ENCODE measurements around the gene MGMT. TPM values are rescaled to one million over a fixed set of nuclear protein-coding genes. Genes with fewer than 3 reads are reported as not detected.
A peak's percentile ranks its signal among the peaks of the same experiment; 100 is the strongest.

The MGMT gene
- polyA plus RNA-seq, 3 donors = 9.5 to 23.5 (median 17.5) TPM

DNA sequence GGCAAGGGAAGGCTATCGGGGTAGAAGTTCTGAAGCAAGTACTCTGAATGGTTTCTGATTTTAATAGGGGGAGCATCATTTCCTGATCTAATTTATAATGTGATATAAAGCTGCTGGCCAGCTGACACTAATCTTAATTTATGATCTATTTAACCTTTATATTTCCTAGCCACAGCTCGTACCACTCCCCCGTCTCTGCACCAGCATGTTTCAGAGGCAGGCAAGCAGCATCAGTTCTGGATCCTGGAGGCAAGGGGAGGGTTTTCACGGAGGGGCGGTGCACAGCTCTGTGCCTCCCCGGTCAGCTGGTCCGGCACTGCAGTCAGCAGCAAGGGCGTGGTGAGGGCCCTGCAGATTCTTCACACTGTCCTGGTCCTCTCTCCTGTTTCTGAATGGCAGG is 30.0 kb downstream of the MGMT start:
- Mint-ChIP-seq H3K4me3 (no peak overlapping the region), H3K9me3 (peaks cover 20 to 47% (median 36%) of the 10 kb centered on the region in 7 donors), H3K36me3 (peaks cover 6 to 16% of the 10 kb centered on the region in 2 donors), H3K4me1 (no peaks in the 10 kb centered on the region), H3K27ac (peak overlapping the region in 1 of 7 donors; percentile 26), H3K27me3 (ENCODE audit: low read depth in 3 of 3) (peaks cover 0 to 3% (median 1%) of the 10 kb centered on the region in 3 donors)
- no peak for DNase-seq
- intact Hi-C loops (cut with micrococcal nuclease) = no loop called here
- no peaks in the 10 kb centered on the region for H4K20me1 ChIP-seq (ENCODE audit: insufficient read depth, low read length)
- WGBS (ENCODE audit: insufficient coverage) = 98% methylated on average over 5 of the region's 8 CpGs
- no peak overlapping the region for H3K9ac ChIP-seq (ENCODE audit: insufficient read depth, low read length, poor library complexity, severe bottlenecking)
- no peaks in the 10 kb centered on the region for H3K27me3 ChIP-seq (ENCODE audit: control insufficient read depth in 2 of 2, insufficient read depth in 2 of 2, low read length in 2 of 2)
- no peaks in the 10 kb centered on the region for H3K4me1 ChIP-seq (ENCODE audit: control insufficient read depth in 1 of 2, insufficient read depth in 2 of 2, low read length in 2 of 2)
- TF ChIP-seq, protein P1, sequence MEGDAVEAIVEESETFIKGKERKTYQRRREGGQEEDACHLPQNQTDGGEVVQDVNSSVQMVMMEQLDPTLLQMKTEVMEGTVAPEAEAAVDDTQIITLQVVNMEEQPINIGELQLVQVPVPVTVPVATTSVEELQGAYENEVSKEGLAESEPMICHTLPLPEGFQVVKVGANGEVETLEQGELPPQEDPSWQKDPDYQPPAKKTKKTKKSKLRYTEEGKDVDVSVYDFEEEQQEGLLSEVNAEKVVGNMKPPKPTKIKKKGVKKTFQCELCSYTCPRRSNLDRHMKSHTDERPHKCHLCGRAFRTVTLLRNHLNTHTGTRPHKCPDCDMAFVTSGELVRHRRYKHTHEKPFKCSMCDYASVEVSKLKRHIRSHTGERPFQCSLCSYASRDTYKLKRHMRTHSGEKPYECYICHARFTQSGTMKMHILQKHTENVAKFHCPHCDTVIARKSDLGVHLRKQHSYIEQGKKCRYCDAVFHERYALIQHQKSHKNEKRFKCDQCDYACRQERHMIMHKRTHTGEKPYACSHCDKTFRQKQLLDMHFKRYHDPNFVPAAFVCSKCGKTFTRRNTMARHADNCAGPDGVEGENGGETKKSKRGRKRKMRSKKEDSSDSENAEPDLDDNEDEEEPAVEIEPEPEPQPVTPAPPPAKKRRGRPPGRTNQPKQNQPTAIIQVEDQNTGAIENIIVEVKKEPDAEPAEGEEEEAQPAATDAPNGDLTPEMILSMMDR (IDR thresholded peaks at IDR 0.05) = no peak
- H2AFZ ChIP-seq (ENCODE audit: insufficient read depth, low read depth, low read length, poor library complexity, severe bottlenecking) = no peak overlapping the region
- peaks cover 13 to 68% of the 10 kb centered on the region in 2 donors for H3K9me3 ChIP-seq (replicated peaks in 1 of 2; ENCODE audit: control insufficient read depth in 1 of 2, insufficient read depth in 1 of 2, low read length in 2 of 2)
- no peak overlapping the region for H3K4me3 ChIP-seq (replicated peaks in 1 of 3; ENCODE audit: low read depth in 2 of 3, low read length in 3 of 3)
- H3K79me2 ChIP-seq (ENCODE audit: insufficient read depth, low read length) = no peaks in the 10 kb centered on the region
- H3K4me2 ChIP-seq (replicated peaks; ENCODE audit: extremely low read depth, low read length, poor library complexity, severe bottlenecking) = no peak overlapping the region
- H3K27ac ChIP-seq (ENCODE audit: low read depth in 1 of 2, low read length in 2 of 2) = no peak overlapping the region
- peaks cover 0 to 6% of the 10 kb centered on the region in 2 donors for H3K36me3 ChIP-seq (replicated peaks in 1 of 2; ENCODE audit: control insufficient read depth in 1 of 2, insufficient read depth in 2 of 2, low read length in 2 of 2)

DNA sequence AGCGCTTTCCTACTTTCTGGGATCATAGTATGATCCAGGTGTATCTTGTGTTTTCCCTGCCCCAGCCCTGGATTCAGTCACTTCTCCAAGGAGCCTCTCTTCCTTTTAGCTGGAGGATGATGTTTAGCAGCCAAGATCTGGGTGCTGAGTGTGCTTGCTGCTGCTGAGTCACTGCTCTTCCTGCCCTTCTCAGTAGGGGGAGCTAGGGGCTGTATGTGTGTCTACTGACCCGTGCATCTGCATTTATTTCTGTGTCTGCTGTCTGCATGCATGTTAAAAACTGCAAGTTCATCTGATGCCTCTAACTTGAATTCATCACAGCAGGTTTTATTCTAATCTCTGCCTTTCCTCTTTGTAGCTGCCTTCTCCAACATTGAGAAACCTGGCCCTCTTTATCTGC is 31.6 kb downstream of the MGMT start:
- Histone ChIP-seq H3K27me3 (ENCODE audit: control insufficient read depth in 2 of 2, insufficient read depth in 2 of 2, low read length in 2 of 2) (no peaks in the 10 kb centered on the region), H3K9ac (ENCODE audit: insufficient read depth, low read length, poor library complexity, severe bottlenecking) (no peak overlapping the region), H2AFZ (ENCODE audit: insufficient read depth, low read depth, low read length, poor library complexity, severe bottlenecking) (no peak overlapping the region), H3K4me3 (replicated peaks in 1 of 3; ENCODE audit: low read depth in 2 of 3, low read length in 3 of 3) (no peak overlapping the region), H3K27ac (ENCODE audit: low read depth in 1 of 2, low read length in 2 of 2) (no peak overlapping the region), H3K9me3 (replicated peaks in 1 of 2; ENCODE audit: control insufficient read depth in 1 of 2, insufficient read depth in 1 of 2, low read length in 2 of 2) (peaks cover 0 to 55% of the 10 kb centered on the region in 2 donors), H4K20me1 (ENCODE audit: insufficient read depth, low read length) (no peaks in the 10 kb centered on the region), H3K4me2 (replicated peaks; ENCODE audit: extremely low read depth, low read length, poor library complexity, severe bottlenecking) (no peak overlapping the region), H3K36me3 (replicated peaks in 1 of 2; ENCODE audit: control insufficient read depth in 1 of 2, insufficient read depth in 2 of 2, low read length in 2 of 2) (peaks cover 0 to 6% of the 10 kb centered on the region in 2 donors), H3K4me1 (ENCODE audit: control insufficient read depth in 1 of 2, insufficient read depth in 2 of 2, low read length in 2 of 2) (no peaks in the 10 kb centered on the region), H3K79me2 (ENCODE audit: insufficient read depth, low read length) (no peaks in the 10 kb centered on the region)
- H3K4me3 Mint-ChIP-seq = no peak overlapping the region
- H3K27me3 Mint-ChIP-seq (ENCODE audit: low read depth in 3 of 3) = peaks cover 0 to 3% (median 1%) of the 10 kb centered on the region in 3 donors
- H3K27ac Mint-ChIP-seq = no peak overlapping the region
- H3K36me3 Mint-ChIP-seq = peaks cover 6 to 16% of the 10 kb centered on the region in 2 donors
- 100% methylated on average over 1 of the region's 2 CpGs for WGBS (ENCODE audit: insufficient coverage)
- intact Hi-C loops (cut with micrococcal nuclease) = no loop called here
- no peaks in the 10 kb centered on the region for H3K4me1 Mint-ChIP-seq
- DNase-seq = no peak
- H3K9me3 Mint-ChIP-seq = peaks cover 10 to 33% (median 22%) of the 10 kb centered on the region in 7 donors
- TF ChIP-seq, protein P1 (IDR thresholded peaks at IDR 0.05) = no peak

All from CD14-positive monocyte (primary cell).